Esophagus squamous epithelium (tissue), 5 donors: ENCODE measurements around the gene UNC5B. TPM values are rescaled to one million over a fixed set of nuclear protein-coding genes. Genes with fewer than 3 reads are reported as not detected.

Source experiments
- DNase-seq: peaks from one replicate; lab custom pipeline; 2025; lab: John Stamatoyannopoulos, UW
- H3K27ac ChIP-seq, 4 donors: fragments of 200-600 bp; sonication (generic); one replicate each; pipeline ENCODE4 v1.5.1; 2016 to 2019; ENCODE audit warnings: mild to moderate bottlenecking in 1 of 4
- H3K27me3 ChIP-seq, 4 donors: fragments of 200-600 bp; sonication (generic); 1 replicate in 3 of 4; 2 replicates in 1 of 4; pipeline versions ENCODE4 v1.5.1 to v1.6.0; 2017 to 2021; ENCODE audit warnings: antibody characterized with exemption in 1 of 4
- H3K36me3 ChIP-seq, 3 donors: fragments of 200-600 bp; sonication (generic); one replicate each; pipeline ENCODE4 v1.5.1; 2016 to 2019
- H3K4me1 ChIP-seq, 3 donors: fragments of 200-600 bp; sonication (generic); one replicate each; pipeline ENCODE4 v1.5.1; 2017 to 2019
- H3K4me3 ChIP-seq, 4 donors: fragments of 200-600 bp; sonication (generic); 1 replicate in 3 of 4; 2 replicates in 1 of 4; pipeline ENCODE4 v1.5.1; 2016 to 2019; ENCODE audit warnings: mild to moderate bottlenecking in 2 of 4, moderate library complexity in 1 of 4
- H3K9me3 ChIP-seq, 3 donors: fragments of 200-600 bp; sonication (generic); one replicate each; pipeline ENCODE4 v1.5.1; 2016 to 2019
- CTCF ChIP-seq, 6 experiments: fragments of 450-650 bp in 4 of 6; fragments of 200-600 bp in 2 of 6; sonication (generic) in 2 of 6; IDR thresholded peaks; one replicate each; pipeline ENCODE4 v1.5.1; 2016 to 2019; ENCODE audit warnings: antibody characterized with exemption in 6 of 6, mild to moderate bottlenecking in 4 of 6, moderate library complexity in 4 of 6
- POLR2A ChIP-seq, 4 donors: fragments of 450-650 bp; IDR thresholded peaks; one replicate each; pipeline ENCODE4 v1.6.1; 2017; ENCODE audit warnings: antibody characterized with exemption in 4 of 4, mild to moderate bottlenecking in 4 of 4, moderate library complexity in 3 of 4
- WGBS, 2 donors: methylation state at CpG; one replicate each; pipeline ENCODE4 v1.1.5; 2018; 5-methylcytosine and 5-hydroxymethylcytosine counted together
- intact Hi-C: fragments of 100-400 bp; cut with DNase I; formaldehyde crosslinking; loops from one replicate; pipeline ENCODE4 v1.15.0; 2022
- total RNA-seq, 4 donors: library from RNA; depleted of rRNA; stranded (reverse); fragments of >200 nt; gene quantifications; one replicate each; pipeline ENCODE4 v1.1.0, GENCODE V29; 2016
- donor health status: DM: yes; HTN: yes; CAD: no.

The UNC5B gene
- total RNA-seq, 4 donors from 2014 or later = 18.9 to 48.1 (median 28.4) TPM

- H3K27me3 ChIP-seq = no peaks in the 10 kb centered on the region
- H3K9me3 ChIP-seq = no peaks in the 10 kb centered on the region
- WGBS, 2 donors = 89 to 100% methylated on average over 1 of the region's 1 CpG
- no peak overlapping the region for H3K27ac ChIP-seq
- H3K36me3 ChIP-seq = peaks cover 0 to 33% (median 0%) of the 10 kb centered on the region in 3 donors
- TF ChIP-seq POLR2A (IDR thresholded peaks at IDR 0.05) (no peak), CTCF (IDR thresholded peaks at IDR 0.05) (no peak)
- no peak for DNase-seq
- intact Hi-C loops = loop anchor here (10.0 kb wide), 1 partner anchor 493 kb away; no protein-coding TSS in a partner anchor
- no peak overlapping the region for H3K4me3 ChIP-seq
- peaks cover 6 to 27% (median 12%) of the 10 kb centered on the region in 3 donors for H3K4me1 ChIP-seq
These were observed 109.0 kb downstream of the UNC5B start for GRCh38 chr10:71321386-71321785.

- intact Hi-C loops = loop anchor here (10.0 kb wide), 1 partner anchor 491 kb away; no protein-coding TSS in a partner anchor
- no peak for DNase-seq
These were observed 111.0 kb downstream of the UNC5B start for GRCh38 chr10:71323407-71323806.

GRCh38 chr10:71324743-71325142 is 112.4 kb downstream of the UNC5B start:
- no peak for DNase-seq
- intact Hi-C loops = loop anchor here (10.0 kb wide), 1 partner anchor 490 kb away; no protein-coding TSS in a partner anchor
- TF ChIP-seq POLR2A (IDR thresholded peaks at IDR 0.05) (no peak), CTCF (IDR thresholded peaks at IDR 0.05) (no peak)
- Histone ChIP-seq H3K27me3 (no peaks in the 10 kb centered on the region), H3K4me3 (no peak overlapping the region), H3K4me1 (peaks cover 3 to 17% (median 3%) of the 10 kb centered on the region in 3 donors), H3K36me3 (peaks cover 0 to 51% (median 0%) of the 10 kb centered on the region in 3 donors), H3K27ac (no peak overlapping the region), H3K9me3 (no peaks in the 10 kb centered on the region)
- 90 to 97% methylated on average over 8 to 9 of the region's 9 CpGs for WGBS, 2 donors

More at GRCh38 chr10:71323407-71323806, 111.0 kb downstream of the UNC5B start:
- Histone ChIP-seq H3K9me3 (no peaks in the 10 kb centered on the region), H3K4me1 (peaks cover 6 to 30% (median 12%) of the 10 kb centered on the region in 3 donors), H3K4me3 (no peak overlapping the region), H3K27me3 (no peaks in the 10 kb centered on the region), H3K27ac (no peak overlapping the region), H3K36me3 (peaks cover 0 to 50% (median 0%) of the 10 kb centered on the region in 3 donors)
- 89 to 91% methylated on average over 4 of the region's 4 CpGs for WGBS, 2 donors
- no peak for TF ChIP-seq POLR2A (IDR thresholded peaks at IDR 0.05)
- no peak for TF ChIP-seq CTCF (IDR thresholded peaks at IDR 0.05)

GRCh38 chr10:71325267-71325666 is 112.9 kb downstream of the UNC5B start:
- H3K27me3 ChIP-seq = no peaks in the 10 kb centered on the region
- H3K4me1 ChIP-seq = peaks cover 0 to 12% (median 0%) of the 10 kb centered on the region in 3 donors
- TF ChIP-seq POLR2A (IDR thresholded peaks at IDR 0.05) (no peak), CTCF (IDR thresholded peaks at IDR 0.05) (no peak)
- peaks cover 0 to 51% (median 0%) of the 10 kb centered on the region in 3 donors for H3K36me3 ChIP-seq
- 80 to 90% methylated on average over 6 of the region's 6 CpGs for WGBS, 2 donors
- DNase-seq = no peak
- intact Hi-C loops = loop anchor here (10.0 kb wide), 1 partner anchor 490 kb away; no protein-coding TSS in a partner anchor
- H3K27ac ChIP-seq = no peak overlapping the region
- H3K9me3 ChIP-seq = no peaks in the 10 kb centered on the region
- no peak overlapping the region for H3K4me3 ChIP-seq

GRCh38 chr10:71326464-71326881 is 114.1 kb downstream of the UNC5B start:
- Histone ChIP-seq H3K4me1 (peaks cover 0 to 7% (median 0%) of the 10 kb centered on the region in 3 donors), H3K4me3 (no peak overlapping the region), H3K36me3 (peaks cover 0 to 51% (median 0%) of the 10 kb centered on the region in 3 donors), H3K27me3 (no peaks in the 10 kb centered on the region), H3K27ac (no peak overlapping the region), H3K9me3 (no peaks in the 10 kb centered on the region)
- DNase-seq = no peak
- TF ChIP-seq CTCF (IDR thresholded peaks at IDR 0.05) (no peak), POLR2A (IDR thresholded peaks at IDR 0.05) (no peak)
- intact Hi-C loops = loop anchor here (10.0 kb wide), 1 partner anchor 488 kb away; no protein-coding TSS in a partner anchor
- 30 to 70% methylated on average over 5 to 12 of the region's 16 CpGs for WGBS, 2 donors
